SK-N-SH treated with all-trans-retinoic acid at 6 μM for 48 hours (cell line): Measurements from ENCODE around the gene CINP.

Experiments
- ATAC-seq: fragments of 200-7000 bp; cut with Tn5 transposase; 3 replicates; pipeline ENCODE4 v1.9.1; 2020; ENCODE audit warnings: mild to moderate bottlenecking, moderate library complexity
- ARNTL ChIP-seq: fragments of 450-650 bp; formaldehyde crosslinking; IDR thresholded peaks from 2 replicates; pipeline ENCODE4 v1.5.0; 2020; ENCODE audit warnings: low read depth, mild to moderate bottlenecking, moderate library complexity, borderline replicate concordance
- BACH2 ChIP-seq: fragments of 250-450 bp; sonication (Bioruptor Pico); IDR thresholded peaks from 2 replicates; pipeline ENCODE4 v1.9.0; 2021; ENCODE audit warnings: mild to moderate bottlenecking, borderline replicate concordance
- ESRRG ChIP-seq: fragments of 250-450 bp; sonication (Bioruptor Pico); IDR thresholded peaks from 2 replicates; pipeline ENCODE4 v1.6.1; 2021; ENCODE audit warnings: mild to moderate bottlenecking
- GLIS3 ChIP-seq: fragments of 250-450 bp; sonication (Bioruptor Pico); IDR thresholded peaks from 2 replicates; pipeline ENCODE4 v1.5.0; 2020; ENCODE audit warnings: mild to moderate bottlenecking, moderate library complexity
- ISL1 ChIP-seq: fragments of 250-450 bp; sonication (Bioruptor Pico); IDR thresholded peaks from 2 replicates; pipeline ENCODE4 v2.1.2; 2022; ENCODE audit warnings: mild to moderate bottlenecking, moderate library complexity
- OSR1 ChIP-seq: fragments of 250-450 bp; sonication (Bioruptor Pico); IDR thresholded peaks from 2 replicates; pipeline ENCODE4 v1.8.0; 2022; ENCODE audit warnings: moderate library complexity, mild to moderate bottlenecking, inconsistent platforms
- PPARA ChIP-seq: fragments of 250-450 bp; sonication (Bioruptor Pico); IDR thresholded peaks from 2 replicates; pipeline ENCODE4 v1.5.0; 2020; ENCODE audit warnings: mild to moderate bottlenecking, borderline replicate concordance
- RARB ChIP-seq: fragments of 250-450 bp; sonication (Bioruptor Pico); IDR thresholded peaks from 2 replicates; pipeline ENCODE4 v1.8.0; 2021; ENCODE audit warnings: mild to moderate bottlenecking, moderate library complexity
- TOX ChIP-seq: fragments of 250-450 bp; sonication (Bioruptor Pico); IDR thresholded peaks from 2 replicates; pipeline ENCODE4 v1.8.0; 2021; ENCODE audit warnings: mild to moderate bottlenecking, moderate library complexity, borderline replicate concordance
- ZC3H10 ChIP-seq: fragments of 250-450 bp; sonication (Bioruptor Pico); IDR thresholded peaks from 2 replicates; pipeline ENCODE4 v1.5.1; 2021; ENCODE audit warnings: mild to moderate bottlenecking, moderate library complexity
- ZFP3 ChIP-seq: fragments of 250-450 bp; sonication (Bioruptor Pico); IDR thresholded peaks from 2 replicates; pipeline ENCODE4 v1.5.0; 2020; ENCODE audit warnings: mild to moderate bottlenecking, moderate library complexity
- ZFP30 ChIP-seq: fragments of 450-650 bp; formaldehyde crosslinking; IDR thresholded peaks from 2 replicates; pipeline ENCODE4 v1.5.0; 2022; ENCODE audit warnings: mild to moderate bottlenecking, moderate library complexity
- ZNF565 ChIP-seq: fragments of 450-650 bp; formaldehyde crosslinking; conservative IDR thresholded peaks from 2 replicates; pipeline ENCODE4 v1.5.0; 2020; ENCODE audit warnings: low read depth, mild to moderate bottlenecking, moderate library complexity
- ZNF70 ChIP-seq: fragments of 450-650 bp; formaldehyde crosslinking; IDR thresholded peaks from 2 replicates; pipeline ENCODE4 v1.5.0; 2020; ENCODE audit warnings: mild to moderate bottlenecking, moderate library complexity
- ZNF8 ChIP-seq: fragments of 450-650 bp; formaldehyde crosslinking; IDR thresholded peaks from 2 replicates; pipeline ENCODE4 v1.5.0; 2020; ENCODE audit warnings: mild to moderate bottlenecking, moderate library complexity
- TF ChIP-seq, protein P1 (sequence below): fragments of 250-450 bp; sonication (Bioruptor Pico); IDR thresholded peaks from 2 replicates; pipeline ENCODE4 v1.8.0; 2021; ENCODE audit warnings: low read depth, mild to moderate bottlenecking, moderate library complexity, borderline replicate concordance
- TF ChIP-seq, protein P2 (sequence below): fragments of 250-450 bp; sonication (Bioruptor Pico); IDR thresholded peaks from 2 replicates; pipeline ENCODE4 v1.5.1; 2020; ENCODE audit warnings: low read depth, mild to moderate bottlenecking, moderate library complexity
- TF ChIP-seq, protein P3 (sequence below): fragments of 250-450 bp; sonication (Bioruptor Pico); IDR thresholded peaks from 2 replicates; pipeline ENCODE4 v1.5.0; 2020; ENCODE audit warnings: mild to moderate bottlenecking, moderate library complexity
- TF ChIP-seq, protein P4 (sequence below): fragments of 250-450 bp; sonication (Bioruptor Pico); IDR thresholded peaks from 2 replicates; pipeline ENCODE4 v1.8.0; 2020; ENCODE audit warnings: mild to moderate bottlenecking, moderate library complexity, borderline replicate concordance

The CINP gene

DNA sequence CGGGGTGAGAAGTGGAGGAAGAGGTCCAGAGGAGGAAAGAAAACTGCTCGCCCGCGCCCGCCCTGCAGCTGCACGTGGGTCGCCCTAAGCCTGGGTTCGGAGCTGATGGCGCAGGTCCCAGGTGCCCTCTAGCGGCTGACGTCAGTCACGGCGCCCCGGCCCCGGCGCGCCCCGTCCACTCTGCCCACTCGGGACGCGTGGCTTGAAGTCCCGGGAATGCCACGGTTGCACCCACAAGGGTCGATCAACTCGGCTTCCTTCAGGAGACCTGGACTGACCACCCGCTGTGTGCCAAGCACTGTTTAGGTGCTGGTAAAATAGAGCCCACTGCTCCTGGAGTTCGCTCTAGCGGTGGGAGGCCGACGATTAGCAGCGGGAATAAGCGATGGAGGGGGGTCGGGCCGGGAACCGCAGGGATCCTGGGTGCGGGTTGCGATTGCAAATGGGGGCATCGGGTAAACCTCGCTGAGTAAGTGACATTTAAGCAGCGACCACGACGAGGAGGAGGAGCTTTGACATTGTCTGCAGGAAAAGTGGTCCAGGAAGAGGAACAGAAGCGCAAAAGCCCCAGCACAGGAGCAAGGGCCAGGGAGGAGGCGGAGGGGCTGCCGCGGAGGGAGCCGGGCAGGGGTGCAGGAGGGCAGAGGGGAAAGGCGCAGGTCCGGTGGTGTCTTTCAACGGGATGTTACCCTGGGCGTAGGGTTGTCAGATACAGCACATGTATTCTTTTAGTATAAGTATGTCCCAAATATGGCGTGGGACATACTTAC is 48.3 kb downstream of the CINP start:
- no peak for TF ChIP-seq RARB (CRISPR knock-in tag)
- TF ChIP-seq ARNTL (CRISPR knock-in tag), result no peak
- TF ChIP-seq, protein P1, sequence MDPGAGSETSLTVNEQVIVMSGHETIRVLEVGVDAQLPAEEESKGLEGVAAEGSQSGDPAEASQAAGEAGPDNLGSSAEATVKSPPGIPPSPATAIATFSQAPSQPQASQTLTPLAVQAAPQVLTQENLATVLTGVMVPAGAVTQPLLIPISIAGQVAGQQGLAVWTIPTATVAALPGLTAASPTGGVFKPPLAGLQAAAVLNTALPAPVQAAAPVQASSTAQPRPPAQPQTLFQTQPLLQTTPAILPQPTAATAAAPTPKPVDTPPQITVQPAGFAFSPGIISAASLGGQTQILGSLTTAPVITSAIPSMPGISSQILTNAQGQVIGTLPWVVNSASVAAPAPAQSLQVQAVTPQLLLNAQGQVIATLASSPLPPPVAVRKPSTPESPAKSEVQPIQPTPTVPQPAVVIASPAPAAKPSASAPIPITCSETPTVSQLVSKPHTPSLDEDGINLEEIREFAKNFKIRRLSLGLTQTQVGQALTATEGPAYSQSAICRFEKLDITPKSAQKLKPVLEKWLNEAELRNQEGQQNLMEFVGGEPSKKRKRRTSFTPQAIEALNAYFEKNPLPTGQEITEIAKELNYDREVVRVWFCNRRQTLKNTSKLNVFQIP, result no peak
- no peak for TF ChIP-seq TOX (CRISPR knock-in tag)
- TF ChIP-seq, protein P2, sequence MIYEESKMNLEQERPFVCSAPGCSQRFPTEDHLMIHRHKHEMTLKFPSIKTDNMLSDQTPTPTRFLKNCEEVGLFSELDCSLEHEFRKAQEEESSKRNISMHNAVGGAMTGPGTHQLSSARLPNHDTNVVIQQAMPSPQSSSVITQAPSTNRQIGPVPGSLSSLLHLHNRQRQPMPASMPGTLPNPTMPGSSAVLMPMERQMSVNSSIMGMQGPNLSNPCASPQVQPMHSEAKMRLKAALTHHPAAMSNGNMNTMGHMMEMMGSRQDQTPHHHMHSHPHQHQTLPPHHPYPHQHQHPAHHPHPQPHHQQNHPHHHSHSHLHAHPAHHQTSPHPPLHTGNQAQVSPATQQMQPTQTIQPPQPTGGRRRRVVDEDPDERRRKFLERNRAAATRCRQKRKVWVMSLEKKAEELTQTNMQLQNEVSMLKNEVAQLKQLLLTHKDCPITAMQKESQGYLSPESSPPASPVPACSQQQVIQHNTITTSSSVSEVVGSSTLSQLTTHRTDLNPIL (CRISPR knock-in tag), result no peak
- no peak for TF ChIP-seq ZNF70 (CRISPR knock-in tag)
- no peak for TF ChIP-seq ZNF8 (CRISPR knock-in tag)
- no peak for TF ChIP-seq BACH2 (CRISPR knock-in tag)
- TF ChIP-seq ZC3H10 (CRISPR knock-in tag), result no peak
- TF ChIP-seq, protein P3, sequence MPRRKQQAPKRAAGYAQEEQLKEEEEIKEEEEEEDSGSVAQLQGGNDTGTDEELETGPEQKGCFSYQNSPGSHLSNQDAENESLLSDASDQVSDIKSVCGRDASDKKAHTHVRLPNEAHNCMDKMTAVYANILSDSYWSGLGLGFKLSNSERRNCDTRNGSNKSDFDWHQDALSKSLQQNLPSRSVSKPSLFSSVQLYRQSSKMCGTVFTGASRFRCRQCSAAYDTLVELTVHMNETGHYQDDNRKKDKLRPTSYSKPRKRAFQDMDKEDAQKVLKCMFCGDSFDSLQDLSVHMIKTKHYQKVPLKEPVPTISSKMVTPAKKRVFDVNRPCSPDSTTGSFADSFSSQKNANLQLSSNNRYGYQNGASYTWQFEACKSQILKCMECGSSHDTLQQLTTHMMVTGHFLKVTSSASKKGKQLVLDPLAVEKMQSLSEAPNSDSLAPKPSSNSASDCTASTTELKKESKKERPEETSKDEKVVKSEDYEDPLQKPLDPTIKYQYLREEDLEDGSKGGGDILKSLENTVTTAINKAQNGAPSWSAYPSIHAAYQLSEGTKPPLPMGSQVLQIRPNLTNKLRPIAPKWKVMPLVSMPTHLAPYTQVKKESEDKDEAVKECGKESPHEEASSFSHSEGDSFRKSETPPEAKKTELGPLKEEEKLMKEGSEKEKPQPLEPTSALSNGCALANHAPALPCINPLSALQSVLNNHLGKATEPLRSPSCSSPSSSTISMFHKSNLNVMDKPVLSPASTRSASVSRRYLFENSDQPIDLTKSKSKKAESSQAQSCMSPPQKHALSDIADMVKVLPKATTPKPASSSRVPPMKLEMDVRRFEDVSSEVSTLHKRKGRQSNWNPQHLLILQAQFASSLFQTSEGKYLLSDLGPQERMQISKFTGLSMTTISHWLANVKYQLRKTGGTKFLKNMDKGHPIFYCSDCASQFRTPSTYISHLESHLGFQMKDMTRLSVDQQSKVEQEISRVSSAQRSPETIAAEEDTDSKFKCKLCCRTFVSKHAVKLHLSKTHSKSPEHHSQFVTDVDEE (CRISPR knock-in tag), result no peak
- TF ChIP-seq ZNF565 (CRISPR knock-in tag), result no peak
- TF ChIP-seq ISL1 (CRISPR knock-in tag), result no peak
- no peak for TF ChIP-seq ZFP3
- TF ChIP-seq ZFP30 (CRISPR knock-in tag), result no peak
- no peak for TF ChIP-seq GLIS3 (CRISPR knock-in tag)
- ATAC-seq, result peak; percentile 74

- no peak for TF ChIP-seq PPARA (CRISPR knock-in tag)
- no peak for TF ChIP-seq ZNF565 (CRISPR knock-in tag)
- peak; percentile 93 for ATAC-seq
These were observed 57.8 kb downstream of the CINP start, which contains the start of gene MOK for GRCh38 chr14:102304611-102305506. Gene MOK (minus strand): TSS chr14:102305164. CDS start chr14:102304968, 196 bp downstream.

- ATAC-seq, result no peak
- TF ChIP-seq, protein P2 (CRISPR knock-in tag), result no peak
- TF ChIP-seq RARB (CRISPR knock-in tag) (no peak), PPARA (CRISPR knock-in tag) (no peak), ISL1 (CRISPR knock-in tag) (no peak), ZC3H10 (CRISPR knock-in tag) (no peak), GLIS3 (CRISPR knock-in tag) (no peak), BACH2 (CRISPR knock-in tag) (no peak), TOX (CRISPR knock-in tag) (no peak), OSR1 (no peak), ZNF8 (CRISPR knock-in tag) (no peak), ZFP3 (no peak), ARNTL (CRISPR knock-in tag) (no peak), ZFP30 (CRISPR knock-in tag) (no peak), ESRRG (CRISPR knock-in tag) (no peak), ZNF70 (CRISPR knock-in tag) (no peak)
- TF ChIP-seq, protein P1, result no peak
- TF ChIP-seq, protein P4, sequence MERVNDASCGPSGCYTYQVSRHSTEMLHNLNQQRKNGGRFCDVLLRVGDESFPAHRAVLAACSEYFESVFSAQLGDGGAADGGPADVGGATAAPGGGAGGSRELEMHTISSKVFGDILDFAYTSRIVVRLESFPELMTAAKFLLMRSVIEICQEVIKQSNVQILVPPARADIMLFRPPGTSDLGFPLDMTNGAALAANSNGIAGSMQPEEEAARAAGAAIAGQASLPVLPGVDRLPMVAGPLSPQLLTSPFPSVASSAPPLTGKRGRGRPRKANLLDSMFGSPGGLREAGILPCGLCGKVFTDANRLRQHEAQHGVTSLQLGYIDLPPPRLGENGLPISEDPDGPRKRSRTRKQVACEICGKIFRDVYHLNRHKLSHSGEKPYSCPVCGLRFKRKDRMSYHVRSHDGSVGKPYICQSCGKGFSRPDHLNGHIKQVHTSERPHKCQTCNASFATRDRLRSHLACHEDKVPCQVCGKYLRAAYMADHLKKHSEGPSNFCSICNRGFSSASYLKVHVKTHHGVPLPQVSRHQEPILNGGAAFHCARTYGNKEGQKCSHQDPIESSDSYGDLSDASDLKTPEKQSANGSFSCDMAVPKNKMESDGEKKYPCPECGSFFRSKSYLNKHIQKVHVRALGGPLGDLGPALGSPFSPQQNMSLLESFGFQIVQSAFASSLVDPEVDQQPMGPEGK (CRISPR knock-in tag), result no peak
- TF ChIP-seq, protein P3 (CRISPR knock-in tag), result no peak
These were observed 59.0 kb downstream of the CINP start for GRCh38 chr14:102303664-102304063.
